GM21367 (cell line): ENCODE measurements around the gene R3HDM4.

Experiments
- ATAC-seq: cut with Tn5 transposase; IDR thresholded peaks from one replicate; pipeline ENCODE4 v1.9.1; 2021; ENCODE audit not compliant: unreplicated experiment

The R3HDM4 gene

GRCh38 chr19:932648-933552 lies 19.9 kb upstream of the R3HDM4 start:
- ATAC-seq, result no peak

- ATAC-seq, result no peak
Observed at GRCh38 chr19:931860-932647, 19.0 kb upstream of the R3HDM4 start.

GRCh38 chr19:929891-930258 lies 16.9 kb upstream of the R3HDM4 start:
- no peak for ATAC-seq

- ATAC-seq, result no peak
Observed at GRCh38 chr19:929203-929890, 16.3 kb upstream of the R3HDM4 start.

GRCh38 chr19:928471-929202 lies 15.6 kb upstream of the R3HDM4 start:
- no peak for ATAC-seq

GRCh38 chr19:927780-928401 lies 14.9 kb upstream of the R3HDM4 start:
- ATAC-seq, result no peak

- no peak for ATAC-seq
Observed at GRCh38 chr19:927351-927779, 14.3 kb upstream of the R3HDM4 start.

GRCh38 chr19:926589-927350 lies 13.8 kb upstream of the R3HDM4 start:
- ATAC-seq, result no peak

- ATAC-seq, result no peak
Observed at GRCh38 chr19:926323-926588, 13.2 kb upstream of the R3HDM4 start.

GRCh38 chr19:925526-926322 lies 12.7 kb upstream of the R3HDM4 start, which contains the start of gene ARID3A:
Gene ARID3A (plus strand): TSS chr19:926035. CDS start chr19:929529, 3,494 bp downstream.
- ATAC-seq, result no peak

- no peak for ATAC-seq
Observed at GRCh38 chr19:925087-925525, 12.1 kb upstream of the R3HDM4 start.

- no peak for ATAC-seq
Observed at GRCh38 chr19:924553-925086, 11.6 kb upstream of the R3HDM4 start.

- ATAC-seq, result no peak
Observed at GRCh38 chr19:920051-920864, 7.2 kb upstream of the R3HDM4 start.

GRCh38 chr19:919199-920050 lies 6.4 kb upstream of the R3HDM4 start:
- ATAC-seq, result no peak

GRCh38 chr19:918481-919198 lies 5.6 kb upstream of the R3HDM4 start:
- no peak for ATAC-seq

- ATAC-seq, result no peak
Observed at GRCh38 chr19:918152-918437, 5.1 kb upstream of the R3HDM4 start.
